NCI-H1694 treated with DMSO at 0.1 percent for 48 hours (cell line): Measurements from ENCODE around the gene PPM1M.
"Not testable (repeated sequence)": the region's sequence is repeated elsewhere in the genome, so short reads cannot be mapped to it uniquely, and the experiment has no call there.

Experiments
- DNase-seq: peaks from one replicate; lab custom pipeline; 2025; lab: John Stamatoyannopoulos, UW

PPM1M gene

GRCh38 chr3:52247409-52248164 lies 2.0 kb downstream of the PPM1M start:
- DNase-seq = no peak

GRCh38 chr3:52248165-52248541 lies 2.6 kb downstream of the PPM1M start:
- DNase-seq = no peak

- no peak for DNase-seq
Observed at GRCh38 chr3:52248816-52249547, 3.4 kb downstream of the PPM1M start.

GRCh38 chr3:52249683-52250082 lies 4.1 kb downstream of the PPM1M start:
- DNase-seq = no peak

GRCh38 chr3:52250122-52250521 lies 4.6 kb downstream of the PPM1M start:
- DNase-seq = no peak

GRCh38 chr3:52253314-52254304 lies 8.1 kb downstream of the PPM1M start:
- no peak for DNase-seq

GRCh38 chr3:52254608-52255007 lies 9.0 kb downstream of the PPM1M start:
- no peak for DNase-seq

GRCh38 chr3:52256159-52256558 lies 10.6 kb downstream of the PPM1M start:
- DNase-seq = no peak

GRCh38 chr3:52256622-52257021 lies 11.1 kb downstream of the PPM1M start:
- no peak for DNase-seq

GRCh38 chr3:52257911-52258310 lies 12.4 kb downstream of the PPM1M start:
- DNase-seq = no peak

GRCh38 chr3:52259035-52259434 lies 13.5 kb downstream of the PPM1M start:
- DNase-seq = no peak

GRCh38 chr3:52259448-52259847 lies 13.9 kb downstream of the PPM1M start:
- DNase-seq = no peak

- no peak for DNase-seq
Observed at GRCh38 chr3:52262447-52262846, 16.9 kb downstream of the PPM1M start.

- no peak for DNase-seq
Observed at GRCh38 chr3:52265387-52265786, 19.8 kb downstream of the PPM1M start.

- DNase-seq = no peak
Observed at GRCh38 chr3:52268036-52268435, 22.5 kb downstream of the PPM1M start.

- DNase-seq = no peak
Observed at GRCh38 chr3:52269776-52270175, 24.2 kb downstream of the PPM1M start.

GRCh38 chr3:52270252-52270754 lies 24.7 kb downstream of the PPM1M start:
- no peak for DNase-seq

- not testable (repeated sequence) for DNase-seq
Observed at GRCh38 chr3:52272172-52272571, 26.6 kb downstream of the PPM1M start.

GRCh38 chr3:52272831-52273230 lies 27.3 kb downstream of the PPM1M start:
- DNase-seq = no peak

GRCh38 chr3:52274781-52275180 lies 29.2 kb downstream of the PPM1M start:
- not testable (repeated sequence) for DNase-seq

- no peak for DNase-seq
Observed at GRCh38 chr3:52277071-52277964, 31.8 kb downstream of the PPM1M start.
